Adrenal gland (tissue), 12 donors: ENCODE data around the gene GNB3. TPM values are rescaled to one million over a fixed set of nuclear protein-coding genes. Genes with fewer than 3 reads are reported as not detected.
A peak's percentile ranks its signal among the peaks of the same experiment; 100 is the strongest.

Source experiments
- DNase-seq, 7 donors: peaks; one replicate each; pipeline ENCODE4 v3.0.0-alpha.2; 2019 to 2020
- H3K27ac ChIP-seq, 5 donors: fragments of 200-600 bp; sonication (generic) in 4 of 5; 1 replicate in 3 of 5; 2 replicates in 2 of 5; pipeline versions ENCODE4 v1.5.1 to v1.8.0; 2016 to 2020; ENCODE audit warnings: mild to moderate bottlenecking in 1 of 5
- H3K27me3 ChIP-seq: fragments of 200-600 bp; 2 replicates; pipeline ENCODE4 v1.8.0; 2021
- H3K36me3 ChIP-seq, 2 donors: fragments of 200-600 bp; replicated peaks in 1 of 2; 1 replicate in 1 of 2; 2 replicates in 1 of 2; pipeline versions ENCODE4 v1.5.1 to v1.8.0; 2018 to 2022
- H3K4me1 ChIP-seq, 2 donors: fragments of 200-600 bp; replicated peaks in 1 of 2; 1 replicate in 1 of 2; 2 replicates in 1 of 2; pipeline versions ENCODE4 v1.5.1 to v1.8.0; 2018 to 2021
- H3K4me3 ChIP-seq, 4 donors: fragments of 200-600 bp; sonication (generic) in 3 of 4; one replicate each; pipeline ENCODE4 v1.5.1; 2016 to 2018
- H3K9me3 ChIP-seq, 3 donors: fragments of 200-600 bp; sonication (generic) in 1 of 3; replicated peaks in 1 of 3; 1 replicate in 2 of 3; 2 replicates in 1 of 3; pipeline versions ENCODE4 v1.5.1 to v1.8.0; 2016 to 2021
- CTCF ChIP-seq, 6 experiments: fragments of 450-650 bp in 4 of 6; fragments of 200-600 bp in 2 of 6; sonication (generic) in 1 of 6; IDR thresholded peaks; 1 replicate in 5 of 6; 2 replicates in 1 of 6; pipeline versions ENCODE4 v1.5.1 to v1.8.0; 2016 to 2021; ENCODE audit warnings: antibody characterized with exemption in 6 of 6, mild to moderate bottlenecking in 2 of 6, moderate library complexity in 1 of 6
- POLR2A ChIP-seq, 2 donors: fragments of 450-650 bp; IDR thresholded peaks; one replicate each; pipeline ENCODE4 v1.6.1; 2017; ENCODE audit warnings: antibody characterized with exemption in 2 of 2, mild to moderate bottlenecking in 2 of 2, moderate library complexity in 1 of 2
- WGBS, 4 donors: extraction: QIAGEN DNeasy Blood & Tissue Kit in 2 of 4; methylation state at CpG; one replicate each; pipeline versions ENCODE4 v1.1.5 to v1.1.7; 2013 to 2017; 5-methylcytosine and 5-hydroxymethylcytosine counted together
- intact Hi-C, 2 donors: fragments of 100-400 bp; cut with DNase I; formaldehyde crosslinking; loops; one replicate each; pipeline versions ENCODE4 v1.14.1 to v1.15.0; 2022 to 2023
- polyA plus RNA-seq, 3 donors: library from polyadenylated mRNA; stranded (reverse); fragments of 200-250 nt in 2 of 3; fragments of 350-450 nt in 1 of 3; fragmentation: Illumina TruSeq in 1 of 3; extraction: RNeasy Lipid Tissue Mini Kit (QIAGEN cat#74804) in 1 of 3; gene quantifications; one replicate each; pipeline ENCODE4 v1.2.3, GENCODE V29; 2013 to 2014
- total RNA-seq, 9 donors: library from RNA; depleted of rRNA in 4 of 9; stranded (reverse); fragments of >200 nt in 4 of 9; fragments of 120-200 nt in 1 of 9; fragmentation: NEBNext Ultra II Directional in 1 of 9; extraction: Animal tissue kit (Norgen Biotek cat#: 25700) in 1 of 9; gene quantifications; one replicate each; pipeline versions ENCODE4 v1.1.0 to v1.2.4, GENCODE V29; 2013 to 2023
- donor health status: healthy with polysubstance abuse.
- donor health status: Bipolar disorder and iron deficiency.
- donor health status: DM: yes; HTN: yes; CAD: no.
- donor health status: DM: no; HTN: no; CAD: no.
- donor health status: DM: no; HTN: no; CAD: no.
- donor health status: DM: yes; HTN: yes; CAD: no.

The GNB3 gene
- total and polyA plus RNA-seq, 12 donors: 0.44 to 22.4 (median 1.7) TPM; not detected in 1

DNA sequence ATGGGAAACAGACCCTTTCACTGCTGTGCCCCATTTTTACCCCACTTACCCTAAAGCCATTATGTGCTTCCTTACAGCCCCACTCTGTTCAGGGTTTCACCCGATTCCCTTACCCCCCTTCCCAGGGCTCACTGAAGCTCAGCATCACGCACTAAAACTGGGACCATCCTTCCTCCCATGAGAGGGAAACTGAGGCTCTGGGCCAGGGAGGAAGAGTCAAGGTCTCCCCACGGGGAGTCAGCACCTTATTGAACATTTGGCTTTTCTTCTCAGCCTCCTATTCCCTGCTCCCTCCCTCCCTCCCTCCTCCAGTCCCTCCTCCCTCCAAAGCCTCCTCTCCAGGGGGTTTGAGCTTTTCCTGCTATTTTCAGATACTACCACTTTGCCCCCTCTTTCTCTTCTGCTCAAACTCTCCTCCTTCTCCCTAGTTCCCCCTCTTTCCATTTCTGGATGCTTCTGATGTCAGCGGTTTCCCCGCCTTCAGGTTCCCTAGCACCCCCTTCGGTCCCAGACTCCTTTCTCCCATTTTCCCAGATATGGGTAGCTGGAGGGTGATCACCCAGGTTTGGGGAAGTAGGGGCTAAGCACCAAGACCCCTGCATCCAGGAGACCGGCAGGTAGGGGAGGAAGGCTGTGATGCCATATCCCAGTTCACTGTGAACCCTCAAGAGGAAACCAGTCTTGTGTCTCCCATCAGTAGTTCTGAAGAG is 18.1 kb upstream of the GNB3 start:
- intact Hi-C loops: loop anchor here (5.0 to 10.0 kb wide), 2 partner anchors 78 to 90 kb away; no protein-coding TSS in a partner anchor
- Histone ChIP-seq H3K4me3 (no peak overlapping the region), H3K27me3 (peaks cover 4% of the 10 kb centered on the region), H3K4me1 (peaks cover 6 to 15% of the 10 kb centered on the region in 2 donors), H3K36me3 (no peaks in the 10 kb centered on the region), H3K9me3 (no peaks in the 10 kb centered on the region), H3K27ac (peak overlapping the region in 1 of 5 donors; percentile 60)
- no peak for DNase-seq
- 54 to 69% (median 61%) methylated on average over 7 of the region's 7 CpGs for WGBS, 4 donors
- TF ChIP-seq POLR2A (IDR thresholded peaks at IDR 0.05) (no peak), CTCF (IDR thresholded peaks at IDR 0.05) (no peak)

DNA sequence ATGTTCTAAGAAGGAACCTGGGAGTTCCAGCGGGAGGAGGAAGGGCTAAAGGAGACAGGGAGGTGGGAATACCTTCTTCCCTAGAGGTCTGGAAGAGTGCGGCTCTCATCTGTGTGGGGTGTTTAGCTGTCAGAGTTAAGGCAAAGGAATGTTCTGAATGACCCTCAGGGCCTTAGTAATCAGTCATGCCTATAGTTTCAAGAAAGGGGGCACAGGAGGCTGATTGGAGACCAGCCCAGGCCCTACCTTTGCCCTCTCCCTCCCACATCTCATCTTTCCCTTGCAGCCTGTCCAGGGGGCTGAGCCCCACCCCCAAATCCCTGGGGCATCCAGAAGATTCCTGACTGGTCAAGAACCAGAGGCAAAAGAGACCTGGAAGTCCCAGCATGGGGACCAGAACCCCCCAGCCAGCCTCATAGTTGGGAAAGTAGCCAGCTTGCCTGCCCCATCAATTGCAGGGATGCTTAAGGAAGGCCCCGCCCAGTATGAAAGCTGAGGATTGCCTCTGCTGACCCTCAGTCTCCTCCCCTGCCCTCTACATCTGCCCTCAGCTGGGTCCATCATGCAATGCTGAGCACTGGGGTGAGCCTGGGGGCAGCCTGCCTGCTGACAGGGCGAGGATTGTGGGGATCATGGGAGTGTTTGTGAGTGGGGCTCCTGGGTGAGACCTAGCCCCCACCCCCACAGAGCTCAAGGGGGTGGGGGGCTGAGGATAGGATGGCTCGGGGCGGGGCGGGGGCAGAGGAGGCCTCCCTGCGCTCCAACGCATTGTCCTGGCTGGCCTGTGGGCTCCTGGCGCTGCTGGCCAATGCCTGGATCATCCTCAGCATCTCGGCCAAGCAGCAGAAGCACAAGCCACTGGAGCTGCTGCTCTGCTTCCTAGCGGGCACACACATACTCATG is 17.3 kb upstream of the GNB3 start:
- TF ChIP-seq POLR2A (IDR thresholded peaks at IDR 0.05) (no peak), CTCF (IDR thresholded peaks at IDR 0.05) (no peak)
- intact Hi-C loops: loop anchor here (5.0 to 10.0 kb wide), 2 partner anchors 79 to 91 kb away; no protein-coding TSS in a partner anchor
- Histone ChIP-seq H3K27me3 (peaks cover 4% of the 10 kb centered on the region), H3K36me3 (no peaks in the 10 kb centered on the region), H3K27ac (no peak overlapping the region), H3K4me1 (peaks cover 6 to 15% of the 10 kb centered on the region in 2 donors), H3K4me3 (no peak overlapping the region), H3K9me3 (no peaks in the 10 kb centered on the region)
- peak in 1 of 7 donors; percentile 54 for DNase-seq
- WGBS, 4 donors: 63 to 73% (median 70%) methylated on average over 3 to 12 of the region's 12 CpGs

DNA sequence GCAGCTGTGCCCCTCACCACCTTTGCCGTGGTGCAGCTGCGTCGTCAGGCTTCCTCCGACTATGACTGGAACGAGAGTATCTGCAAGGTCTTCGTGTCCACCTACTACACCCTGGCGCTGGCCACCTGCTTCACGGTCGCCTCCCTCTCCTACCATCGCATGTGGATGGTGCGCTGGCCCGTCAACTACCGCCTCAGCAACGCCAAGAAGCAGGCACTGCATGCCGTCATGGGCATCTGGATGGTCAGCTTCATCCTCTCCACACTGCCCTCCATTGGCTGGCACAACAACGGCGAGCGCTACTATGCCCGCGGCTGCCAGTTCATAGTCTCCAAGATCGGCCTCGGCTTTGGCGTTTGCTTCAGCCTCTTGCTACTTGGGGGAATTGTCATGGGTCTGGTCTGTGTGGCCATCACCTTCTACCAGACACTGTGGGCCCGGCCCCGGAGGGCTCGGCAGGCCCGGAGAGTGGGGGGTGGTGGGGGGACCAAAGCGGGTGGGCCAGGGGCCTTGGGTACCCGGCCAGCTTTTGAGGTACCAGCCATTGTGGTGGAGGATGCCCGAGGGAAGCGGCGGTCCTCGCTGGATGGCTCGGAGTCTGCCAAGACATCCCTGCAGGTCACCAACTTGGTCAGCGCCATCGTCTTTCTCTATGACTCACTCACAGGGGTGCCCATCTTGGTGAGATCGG is 16.5 kb upstream of the GNB3 start:
- H3K9me3 ChIP-seq: no peaks in the 10 kb centered on the region
- WGBS, 4 donors: 70 to 84% (median 79%) methylated on average over 14 to 37 of the region's 37 CpGs
- H3K27ac ChIP-seq: no peak overlapping the region
- peaks cover 4% of the 10 kb centered on the region for H3K27me3 ChIP-seq
- H3K4me3 ChIP-seq: no peak overlapping the region
- intact Hi-C loops: loop anchor here (5.0 to 10.0 kb wide), 2 partner anchors 79 to 92 kb away; no protein-coding TSS in a partner anchor
- TF ChIP-seq CTCF (IDR thresholded peaks at IDR 0.05) (no peak), POLR2A (IDR thresholded peaks at IDR 0.05) (no peak)
- peaks cover 6 to 15% of the 10 kb centered on the region in 2 donors for H3K4me1 ChIP-seq
- peak in 1 of 7 donors; percentile 65 for DNase-seq
- no peaks in the 10 kb centered on the region for H3K36me3 ChIP-seq
